CD4-positive, alpha-beta T cell treated with Interleukin-15 for 1 hour (primary cell): Measurements from ENCODE around the gene DNAH9.
"Not testable (repeated sequence)": the region's sequence is repeated elsewhere in the genome, so short reads cannot be mapped to it uniquely, and the experiment has no call there.

Experiments used
- DNase-seq: peaks from one replicate; pipeline ENCODE4 v3.0.0-alpha.2; 2020

The DNAH9 gene

DNA sequence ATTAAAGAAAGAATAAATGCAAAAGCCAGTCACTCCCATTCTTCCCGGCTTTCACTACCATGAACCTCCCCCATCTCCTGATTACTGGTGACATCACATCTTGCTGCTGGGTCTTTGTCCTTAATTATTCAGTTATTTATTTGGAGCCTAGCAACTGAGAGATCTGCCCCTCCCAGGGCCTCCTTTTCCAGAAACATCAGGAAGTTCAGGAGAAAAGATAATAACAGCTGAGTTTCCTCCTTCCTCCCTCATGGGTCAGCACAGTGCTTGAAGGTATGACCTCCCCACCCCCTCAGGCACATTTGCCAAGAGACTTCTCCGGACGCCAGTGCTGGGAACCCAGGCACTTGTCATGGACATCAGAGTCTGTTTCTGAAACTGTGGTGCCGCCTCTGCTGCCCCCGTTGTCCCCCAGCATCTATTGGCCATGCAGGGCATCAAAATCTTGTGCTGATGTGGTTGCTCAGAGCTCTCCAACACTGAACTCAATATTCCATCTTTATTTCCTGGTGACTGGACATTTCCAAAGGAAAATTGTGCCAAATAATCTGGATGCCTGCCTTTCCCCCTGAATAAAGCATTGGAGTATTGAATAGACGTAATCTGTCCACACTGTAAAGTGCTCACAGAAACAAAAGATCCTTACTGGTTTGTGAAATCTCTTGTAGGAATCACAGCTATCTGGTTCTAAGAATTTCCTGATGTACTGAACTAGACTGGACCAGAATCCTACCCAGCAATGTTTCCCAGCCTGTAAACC, 327.2 kb downstream of the DNAH9 start:
- DNase-seq = no peak

DNA sequence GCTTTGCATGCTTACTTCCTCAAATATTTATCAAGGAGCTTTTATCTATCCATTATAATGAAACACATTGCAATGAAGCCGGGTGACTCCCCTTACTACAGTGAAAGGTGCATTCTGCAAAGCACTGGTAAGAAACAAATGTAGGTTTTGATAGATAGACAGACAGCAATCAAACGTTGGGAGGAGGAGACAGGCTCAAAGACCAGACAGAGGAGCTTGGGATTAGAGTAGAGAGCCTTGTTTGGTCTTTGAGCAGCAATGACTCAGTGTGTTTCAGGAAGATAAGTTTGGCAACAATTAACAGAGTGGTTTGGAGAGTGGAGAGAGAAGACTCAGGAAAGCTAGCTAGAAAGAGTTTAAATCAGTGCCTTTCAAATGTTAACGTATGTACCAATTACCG, 330.2 kb downstream of the DNAH9 start:
- no peak for DNase-seq

DNA sequence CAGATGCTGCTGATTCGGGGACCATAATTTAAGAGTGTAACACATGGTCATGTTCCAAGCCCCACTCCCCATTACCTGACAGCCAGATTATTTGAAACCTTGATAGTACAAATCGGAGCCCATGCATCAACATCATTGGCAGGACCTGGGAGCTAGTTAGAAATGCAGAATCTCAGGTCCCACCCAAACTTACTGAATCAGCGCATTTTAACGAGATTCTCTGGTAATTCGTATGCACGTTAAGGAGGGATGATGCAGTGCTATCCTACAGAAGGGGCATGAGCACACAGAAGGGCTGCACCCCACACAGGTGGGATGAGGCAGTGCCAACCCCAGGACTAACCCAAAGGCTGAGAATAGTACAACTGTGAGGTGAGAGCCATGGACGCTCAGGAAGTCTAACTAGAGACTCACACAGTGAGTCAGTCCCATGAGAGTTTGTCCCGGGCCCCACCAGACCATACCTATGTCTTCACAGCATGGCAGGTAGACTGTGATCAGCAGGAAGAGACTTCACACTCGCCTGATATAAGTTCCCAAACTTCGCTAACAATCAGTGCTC, 334.1 kb downstream of the DNAH9 start:
- no peak for DNase-seq

DNA sequence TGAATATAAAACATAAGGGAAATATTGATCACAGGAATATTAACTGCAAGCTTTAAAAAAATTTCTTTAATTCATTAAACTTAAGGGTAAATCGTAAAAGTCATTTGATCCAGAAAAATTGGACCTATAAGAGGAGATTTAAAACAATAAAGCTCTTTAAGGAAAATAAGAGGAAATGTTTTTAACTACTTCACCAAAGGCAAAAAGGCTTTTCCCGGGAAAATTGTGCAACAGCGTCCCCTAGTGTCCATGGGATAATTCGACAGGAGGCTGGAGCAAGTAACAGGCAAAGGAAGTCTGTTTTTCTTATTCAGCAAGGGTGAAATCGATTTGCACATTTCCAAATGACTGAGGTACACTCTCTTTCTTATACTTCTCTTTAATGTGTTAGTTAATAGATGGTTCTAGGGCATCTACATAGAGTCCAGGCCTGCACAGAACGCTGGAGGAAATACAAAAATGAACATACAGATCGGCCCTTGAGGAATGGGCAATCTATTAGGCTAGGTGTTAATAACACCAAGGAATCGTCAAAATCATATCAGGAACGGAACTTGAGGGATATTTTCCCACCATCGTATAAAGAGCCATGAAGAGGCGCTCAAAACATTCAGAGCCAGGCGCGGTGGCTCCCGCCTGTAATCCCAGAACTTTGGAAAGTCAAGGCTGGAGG, 337.6 kb downstream of the DNAH9 start:
- DNase-seq = no peak

DNA sequence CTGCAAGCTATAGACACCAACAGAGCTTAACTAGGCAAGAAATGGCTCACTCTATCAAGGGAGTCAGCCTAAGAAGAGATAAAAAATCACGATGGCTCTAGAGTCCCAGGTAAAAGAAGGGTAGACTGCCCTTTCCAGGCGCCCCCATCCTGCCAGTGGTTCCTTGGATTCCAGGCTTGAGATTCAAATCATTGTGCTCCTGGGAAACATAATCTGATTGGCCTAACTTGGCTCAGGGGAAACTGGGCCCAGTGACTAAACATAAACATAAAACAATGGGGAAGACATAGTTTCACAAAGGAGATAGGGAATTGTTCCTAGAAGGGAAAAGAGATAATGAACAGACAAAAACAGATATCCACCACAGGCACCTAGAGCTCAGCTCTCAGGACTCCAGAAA, 342.6 kb downstream of the DNAH9 start:
- DNase-seq = no peak

DNA sequence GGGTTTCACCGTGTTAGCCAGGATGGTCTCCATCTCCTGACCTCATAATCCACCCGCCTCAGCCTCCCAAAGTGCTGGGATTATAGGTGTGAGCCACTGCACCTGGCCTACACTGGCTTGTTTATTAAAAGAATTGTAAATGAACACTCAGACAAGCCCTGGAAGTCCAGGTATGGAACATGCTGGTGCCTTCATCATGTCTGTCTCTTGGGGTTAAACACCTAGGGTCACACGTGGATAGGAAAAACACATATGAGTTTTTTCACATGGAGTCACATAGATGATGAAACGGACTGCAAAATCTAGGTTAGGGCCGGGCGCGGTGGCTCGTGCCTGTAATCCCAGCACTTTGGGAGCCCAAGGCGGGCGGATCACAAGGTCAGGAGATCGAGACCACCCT, 344.8 kb downstream of the DNAH9 start:
- not testable (repeated sequence) for DNase-seq

DNA sequence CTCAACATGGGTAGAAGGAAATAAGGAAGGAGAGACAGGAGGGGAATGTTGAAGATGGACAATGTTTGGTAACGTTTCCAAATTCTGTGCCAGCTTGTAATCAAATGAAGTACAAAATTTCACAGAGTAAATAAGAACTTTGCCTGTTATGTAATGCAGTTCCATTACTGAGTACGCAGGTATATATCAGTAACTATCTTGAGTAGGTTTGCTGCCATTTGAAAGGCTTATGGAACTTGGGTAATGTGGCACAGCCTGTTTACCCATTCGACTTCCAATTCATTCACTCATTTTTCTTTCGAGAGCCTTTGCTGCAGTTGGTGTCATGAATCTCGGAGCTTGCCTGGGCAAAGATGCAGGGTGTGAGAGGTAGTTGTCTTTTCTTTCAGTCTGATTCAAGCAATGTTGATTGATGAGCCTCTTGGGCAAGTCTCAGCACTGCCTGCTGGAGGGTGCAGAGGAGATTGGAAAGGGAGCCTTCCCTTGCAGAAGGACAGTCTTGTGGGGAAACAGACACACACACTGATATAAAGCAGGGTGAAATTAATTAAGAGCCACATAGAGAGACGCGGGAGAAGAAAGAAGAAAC, 345.6 kb downstream of the DNAH9 start:
- no peak for DNase-seq

DNA sequence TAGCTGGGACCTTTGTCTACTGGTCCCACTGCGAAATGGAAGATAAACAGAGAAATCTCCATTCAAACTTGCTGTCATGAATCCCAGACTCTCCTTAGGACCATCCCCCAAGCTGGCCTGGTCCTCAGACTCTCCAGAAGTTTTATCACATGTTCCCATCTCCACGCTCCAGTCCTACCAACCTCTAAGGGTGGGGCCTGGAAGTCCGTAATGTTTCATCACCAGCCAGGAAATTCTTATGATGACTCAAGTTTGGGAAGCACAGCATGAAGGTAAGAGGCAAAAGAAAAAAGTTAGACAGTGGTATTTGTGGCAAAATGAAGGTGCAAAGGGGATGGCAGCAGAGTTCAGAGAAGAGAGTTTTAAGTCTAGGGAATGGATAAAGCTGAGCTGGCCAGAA, 346.3 kb downstream of the DNAH9 start:
- DNase-seq = no peak

DNA sequence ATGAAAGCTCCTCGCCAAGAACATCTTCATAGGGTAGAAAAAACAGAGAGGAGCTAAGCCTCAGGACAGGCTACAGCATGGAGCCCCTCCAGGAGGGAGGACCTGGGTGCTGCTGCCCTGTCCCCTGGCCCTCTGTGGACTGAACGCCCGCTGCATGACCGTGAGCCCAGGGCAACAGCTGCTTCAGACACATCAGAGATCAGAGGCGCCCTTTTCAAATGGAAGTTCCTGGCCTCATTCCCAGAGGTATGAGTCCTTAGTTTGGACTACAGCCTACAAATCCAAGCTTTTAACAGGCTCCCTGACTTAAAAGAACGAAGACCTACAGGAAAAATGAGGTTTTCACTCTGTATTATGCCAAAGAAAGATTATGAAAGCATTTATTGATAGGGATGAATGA, 350.5 kb downstream of the DNAH9 start:
- DNase-seq = no peak

DNA sequence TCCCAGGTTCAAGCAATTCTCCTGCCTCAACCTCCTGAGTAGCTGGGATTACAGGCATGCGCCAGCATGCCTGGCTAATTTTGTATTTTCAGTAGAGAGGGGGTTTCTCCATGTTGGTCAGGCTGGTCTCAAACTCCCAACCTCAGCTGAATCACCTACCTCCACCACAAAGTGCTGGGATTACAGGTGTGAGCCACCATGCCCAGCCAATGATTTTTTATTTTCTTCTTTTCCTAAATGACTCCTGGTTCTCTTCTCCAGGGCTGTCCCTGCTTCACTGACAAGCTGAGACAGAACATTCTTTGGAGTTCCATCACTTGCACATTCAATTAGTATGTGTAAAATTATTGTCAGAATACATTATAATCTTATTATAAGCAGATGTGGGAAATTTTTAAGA, 351.3 kb downstream of the DNAH9 start:
- DNase-seq = not testable (repeated sequence)

DNA sequence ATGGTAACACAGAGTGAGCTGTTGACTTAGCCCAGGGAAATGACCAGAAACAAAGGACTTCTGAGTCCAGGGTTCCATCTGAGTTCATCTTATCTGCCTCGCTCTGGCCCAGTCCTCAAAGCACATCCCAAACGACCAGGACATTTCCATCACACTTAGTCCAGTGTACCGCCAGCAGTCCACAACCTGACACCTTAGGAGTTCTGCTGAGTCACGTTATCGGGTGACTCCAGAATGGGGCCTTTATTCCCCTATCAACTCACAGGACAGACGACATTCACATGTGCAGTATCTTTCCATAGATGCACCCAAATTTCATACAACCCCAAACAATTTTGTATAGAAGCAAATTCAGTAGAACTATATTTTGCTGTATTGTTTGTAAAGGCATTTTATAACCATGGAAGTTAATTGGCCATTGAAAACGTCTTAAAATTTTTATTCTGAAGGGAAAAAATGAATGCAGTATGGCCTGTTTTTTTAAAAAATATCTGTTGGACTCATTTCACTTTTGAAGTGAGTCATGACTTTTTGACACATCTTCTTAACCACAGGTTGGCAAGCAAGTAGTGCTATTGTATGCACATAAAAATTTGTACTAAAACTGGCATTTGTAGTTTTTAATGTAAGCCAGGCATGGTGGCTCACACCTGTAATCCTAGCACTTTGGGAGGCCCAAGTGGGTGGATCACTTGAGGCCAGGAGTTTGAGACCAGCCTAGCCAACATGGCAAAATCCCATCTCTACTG, 352.7 kb downstream of the DNAH9 start:
- DNase-seq = no peak

DNA sequence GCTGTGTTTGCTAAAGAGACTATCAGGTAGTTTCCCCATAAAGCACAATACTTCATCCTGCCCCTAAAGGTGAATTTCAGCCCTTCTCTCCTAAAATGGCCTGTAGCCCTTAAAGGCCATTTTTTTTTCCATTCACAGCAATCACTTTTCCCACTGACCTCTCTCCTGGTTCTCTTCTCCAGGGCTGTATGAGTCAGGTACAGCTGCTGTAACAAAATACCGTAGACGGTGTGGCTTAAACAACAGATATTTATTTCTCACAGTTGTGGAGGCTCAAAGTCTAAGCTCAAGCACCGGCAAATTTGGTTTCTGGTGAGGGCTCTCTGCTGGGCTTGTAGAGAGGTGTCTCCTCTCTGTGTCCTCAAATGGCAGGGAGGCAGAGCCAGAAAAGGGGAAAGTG, 354.3 kb downstream of the DNAH9 start:
- DNase-seq = no peak

DNA sequence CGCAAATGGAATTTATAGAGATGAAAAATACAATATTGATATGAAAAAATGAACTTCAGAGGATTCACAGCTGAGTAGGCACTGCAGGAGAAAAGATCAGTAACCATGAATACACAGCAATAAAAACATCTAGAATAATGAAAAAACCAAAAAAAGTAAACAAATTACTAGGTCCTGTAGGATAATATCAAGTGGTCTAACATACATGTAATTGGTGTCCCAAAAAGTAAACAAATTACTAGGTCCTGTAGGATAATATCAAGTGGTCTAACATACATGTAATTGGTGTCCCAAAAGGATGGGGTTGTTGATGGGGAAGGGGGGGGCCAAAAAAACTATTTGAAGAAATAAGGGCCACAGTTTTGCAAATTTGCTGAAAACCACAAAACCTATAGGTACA, 355.7 kb downstream of the DNAH9 start:
- no peak for DNase-seq

DNA sequence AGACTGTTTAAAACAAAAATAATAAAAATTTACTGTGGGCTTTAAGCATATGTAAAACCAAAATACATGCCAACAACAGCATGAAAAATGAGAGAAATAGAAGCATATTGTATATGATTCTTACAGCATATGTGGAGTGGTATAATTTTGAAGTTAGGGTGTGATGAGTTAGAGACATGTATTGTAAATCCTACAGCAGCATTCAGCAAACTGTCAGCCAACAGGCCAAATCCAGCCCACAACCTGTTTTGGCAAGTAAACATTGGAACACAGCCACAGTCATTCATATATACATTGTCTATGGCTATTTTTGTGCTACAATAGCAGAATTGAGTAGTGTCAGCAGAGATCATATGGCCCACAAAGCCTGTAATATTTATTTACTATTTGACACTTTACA, 356.7 kb downstream of the DNAH9 start:
- no peak for DNase-seq

DNA sequence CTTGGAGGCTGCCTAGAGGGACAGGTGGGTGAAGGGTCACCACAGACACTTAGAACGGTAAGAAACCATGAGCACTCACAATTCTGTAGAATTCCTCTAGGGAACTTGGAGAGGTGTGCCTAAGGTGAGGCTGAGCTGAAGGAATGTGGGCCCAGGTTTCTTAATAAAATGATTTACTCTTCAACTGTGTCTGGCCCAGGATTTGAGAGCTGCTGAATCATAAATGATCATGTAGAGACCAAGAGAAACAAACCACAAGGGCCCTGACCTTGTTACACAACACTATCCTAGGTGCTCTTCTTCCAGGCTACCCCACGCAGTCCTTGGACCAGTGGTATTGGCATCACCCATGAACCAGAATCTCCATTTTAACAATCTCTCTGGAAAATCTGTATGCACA, 371.3 kb downstream of the DNAH9 start:
- no peak for DNase-seq

DNA sequence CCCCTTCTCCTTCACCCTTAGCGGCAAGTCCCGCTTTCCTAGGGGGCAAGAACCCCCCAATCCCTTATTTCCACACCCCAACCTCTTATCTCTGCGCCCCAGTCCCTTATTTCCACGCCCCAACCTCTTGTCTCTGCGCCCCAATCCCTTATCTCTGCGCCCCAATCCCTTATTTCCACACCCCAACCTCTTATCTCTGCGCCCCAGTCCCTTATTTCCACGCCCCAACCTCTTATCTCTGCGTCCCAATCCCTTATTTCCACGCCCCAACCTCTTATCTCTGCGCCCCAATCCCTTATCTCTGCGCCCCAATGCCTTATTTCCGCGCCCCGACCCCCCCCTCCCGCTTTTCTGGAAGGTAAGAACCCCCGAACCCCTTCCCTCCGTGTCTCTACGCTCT, 374.5 kb downstream of the DNAH9 start:
- not testable (repeated sequence) for DNase-seq

DNA sequence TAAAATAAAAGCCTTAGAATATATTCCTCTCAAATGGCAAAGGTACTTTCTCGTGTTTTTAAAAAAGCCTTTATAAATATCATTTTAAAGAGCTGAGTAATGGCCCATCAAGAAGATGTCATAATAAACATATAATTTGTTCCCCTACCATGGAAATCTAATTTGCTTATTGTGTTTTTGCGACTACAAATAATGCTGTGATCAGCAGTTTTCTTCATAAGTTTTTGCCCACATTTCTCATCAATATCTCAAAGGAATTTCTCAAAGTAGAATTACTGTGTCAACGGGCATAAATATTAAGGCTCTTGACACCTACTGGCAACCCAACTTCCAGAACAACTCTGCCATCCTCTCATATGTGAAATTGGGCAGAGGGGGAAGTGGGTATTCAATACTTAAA, 381.5 kb downstream of the DNAH9 start:
- no peak for DNase-seq

DNA sequence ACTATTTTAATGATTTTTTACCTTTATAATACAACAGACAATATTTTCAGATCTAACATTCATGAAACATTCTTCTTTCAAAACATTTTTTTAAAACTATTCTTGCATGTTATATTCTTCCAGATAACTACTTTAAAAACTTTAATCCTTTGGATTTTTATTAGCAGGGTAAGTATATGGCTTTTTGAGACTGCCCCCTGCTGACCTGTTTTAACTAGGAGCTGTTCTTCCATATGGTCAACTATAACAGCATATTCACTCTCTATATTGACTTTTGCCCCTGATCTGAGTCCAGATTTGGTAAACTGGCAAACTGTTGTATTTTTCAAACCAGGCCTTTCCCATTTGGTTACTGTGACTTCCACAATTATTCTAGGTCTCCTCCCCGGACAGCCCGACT, 382.5 kb downstream of the DNAH9 start:
- no peak for DNase-seq

DNA sequence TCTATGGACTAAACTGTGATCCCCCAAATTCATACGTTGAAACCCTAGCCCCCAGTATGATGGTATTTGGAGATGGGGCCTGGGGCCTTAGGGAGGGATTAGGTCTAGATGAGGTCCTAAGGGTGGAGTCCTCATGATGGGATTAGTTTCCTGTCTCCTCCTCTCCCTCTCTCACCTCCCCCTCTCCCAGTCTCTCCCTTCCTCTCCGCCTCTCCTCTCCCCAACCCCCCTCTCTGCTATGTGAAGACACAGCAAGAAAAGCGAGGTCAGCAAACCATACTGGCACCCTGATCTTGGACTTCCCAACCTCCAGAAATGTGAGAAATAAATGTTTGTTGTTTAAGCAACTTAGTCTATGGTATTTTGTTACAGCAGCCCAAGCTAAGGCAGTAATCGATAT, 383.6 kb downstream of the DNAH9 start:
- no peak for DNase-seq

DNA sequence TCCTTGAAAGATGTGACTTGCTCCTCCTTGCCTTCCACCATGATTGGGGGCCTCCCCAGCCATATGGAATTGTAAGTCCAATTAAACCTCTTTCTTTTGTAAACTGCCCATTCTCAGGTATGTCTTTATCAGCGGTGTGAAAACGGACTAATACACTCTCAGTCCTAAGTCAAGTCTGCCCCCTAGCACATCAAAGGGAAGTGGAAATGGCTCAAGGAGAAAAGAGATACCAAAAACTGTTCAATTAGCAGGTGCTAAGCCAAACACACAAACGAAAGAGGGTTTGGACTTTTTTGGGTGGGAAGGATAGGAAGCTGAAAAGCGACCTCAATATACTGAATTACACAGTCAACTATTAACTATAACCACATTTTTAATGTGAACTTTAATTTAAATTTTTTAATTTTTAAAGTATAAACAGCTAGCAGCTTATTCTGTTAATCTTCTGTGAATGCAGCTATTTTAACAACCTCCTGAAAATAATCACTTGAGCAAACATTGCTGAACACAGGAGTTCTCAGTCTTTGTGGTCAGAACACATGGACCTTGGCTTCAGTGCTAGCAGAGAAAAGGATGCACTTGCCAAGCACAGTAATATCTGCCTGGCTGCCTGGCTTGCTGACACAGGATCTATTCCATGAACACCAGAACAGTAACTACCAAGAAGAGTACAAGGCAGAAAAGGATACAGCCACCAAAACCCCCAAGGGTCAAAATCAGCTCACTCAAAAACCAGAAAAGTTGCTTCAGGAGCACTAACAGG, 388.1 kb downstream of the DNAH9 start:
- DNase-seq = no peak

DNA sequence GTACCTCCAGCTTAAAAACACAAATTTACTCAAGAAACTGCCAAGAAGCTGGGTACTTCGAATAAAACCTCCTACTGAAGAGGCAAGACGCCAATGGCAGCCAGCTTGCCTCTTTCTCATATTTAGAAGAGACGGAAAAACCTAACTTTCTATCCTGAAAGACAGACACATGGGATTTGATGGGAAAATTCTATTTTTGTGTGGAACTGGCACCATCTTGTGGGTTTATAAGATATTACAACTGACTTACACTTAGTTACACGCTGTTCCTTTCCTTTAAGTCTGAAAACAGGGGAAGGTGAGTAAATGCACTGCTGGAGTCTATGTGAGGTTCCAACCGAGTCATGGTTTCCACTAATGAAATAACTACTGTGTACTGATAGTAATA, 388.7 kb downstream of the DNAH9 start:
- DNase-seq = no peak

DNA sequence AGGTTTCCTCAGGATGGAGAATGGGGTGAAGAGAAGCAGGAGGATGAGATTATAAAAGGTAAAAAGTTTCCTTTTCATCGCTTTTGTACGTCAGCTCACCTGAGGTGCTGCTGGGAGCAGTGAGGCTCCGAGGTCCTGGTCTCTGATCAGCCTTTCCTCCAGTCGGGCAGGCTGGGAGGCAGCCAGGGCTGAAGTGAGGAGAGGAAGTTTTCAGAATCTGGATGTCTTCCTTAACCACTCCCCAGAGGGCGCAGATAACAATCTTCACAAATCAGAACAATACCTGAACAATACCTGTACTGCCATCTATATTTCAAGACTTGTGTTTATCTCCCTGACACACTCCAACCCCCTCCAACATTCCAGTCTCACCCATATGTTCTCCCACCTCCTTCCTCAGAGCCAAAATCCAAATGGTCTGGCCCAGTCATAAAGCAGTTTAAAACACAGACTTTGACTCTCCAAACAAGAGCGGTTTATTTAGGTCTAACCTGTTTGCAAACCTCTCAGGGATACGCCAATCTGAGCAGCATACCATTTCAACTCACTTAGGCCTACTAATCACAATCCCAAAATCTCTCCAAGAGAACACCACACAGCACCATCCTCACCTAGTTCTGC, 392.2 kb downstream of the DNAH9 start:
- no peak for DNase-seq
